ENCODE measurements around the gene SORCS2. TPM values are rescaled to one million over a fixed set of nuclear protein-coding genes. Genes with fewer than 3 reads are reported as not detected.

Gene SORCS2
- polyA plus RNA-seq, 1 donor from 2014 or later: 1.0 TPM

- H3K4me2 ChIP-seq (ENCODE audit: low read length): no peak overlapping the region
- H4K20me1 ChIP-seq (ENCODE audit: insufficient read depth): no peaks in the 10 kb centered on the region
- H2AFZ ChIP-seq (ENCODE audit: low read depth, low read length): no peak overlapping the region
- H3K9me2 ChIP-seq (ENCODE audit: insufficient read depth, low read length): no peaks in the 10 kb centered on the region
- H3K27ac ChIP-seq (ENCODE audit: low read length): no peak overlapping the region
- peaks cover 4% of the 10 kb centered on the region for H3F3A ChIP-seq (ENCODE audit: insufficient read depth, low read length, poor library complexity, severe bottlenecking)
- no peak overlapping the region for H3K4me3 ChIP-seq (ENCODE audit: low read length)
- H3K79me2 ChIP-seq (replicated peaks; ENCODE audit: insufficient read depth, low read length): no peaks in the 10 kb centered on the region
- no peak overlapping the region for H3K9ac ChIP-seq (ENCODE audit: low read length)
- TF ChIP-seq POLR2AphosphoS5 (IDR thresholded peaks at IDR 0.05) (no peak), MXI1 (conservative IDR thresholded peaks at IDR 0.05; ENCODE audit: poor library complexity, severe bottlenecking) (no peak), TAF1 (IDR thresholded peaks at IDR 0.05; ENCODE audit: low read depth) (no peak), RAD21 (conservative IDR thresholded peaks at IDR 0.05) (no peak), REST (IDR thresholded peaks at IDR 0.05; ENCODE audit: borderline replicate concordance) (no peak), EP300 (conservative IDR thresholded peaks at IDR 0.05; ENCODE audit: poor library complexity, severe bottlenecking) (no peak), CTCF (IDR thresholded peaks at IDR 0.05; ENCODE audit: poor library complexity, severe bottlenecking) (no peak), EZH2 (IDR thresholded peaks at IDR 0.05; ENCODE audit: borderline replicate concordance, insufficient read depth, low read length, poor library complexity, severe bottlenecking) (no peak), SMC3 (conservative IDR thresholded peaks at IDR 0.05; ENCODE audit: poor library complexity) (no peak)
- no peaks in the 10 kb centered on the region for H3K27me3 ChIP-seq (ENCODE audit: insufficient read depth, low read depth, low read length)
- H3K36me3 ChIP-seq (ENCODE audit: insufficient read depth, low read length): no peaks in the 10 kb centered on the region
- no peaks in the 10 kb centered on the region for H3K9me3 ChIP-seq (ENCODE audit: low read length)
Measured at GRCh38 chr4:7202411-7202810, 10.1 kb downstream of the SORCS2 start.

- no peak for TF ChIP-seq TAF1 (IDR thresholded peaks at IDR 0.05; ENCODE audit: low read depth)
- TF ChIP-seq EZH2 (IDR thresholded peaks at IDR 0.05; ENCODE audit: borderline replicate concordance, insufficient read depth, low read length, poor library complexity, severe bottlenecking): no peak
- TF ChIP-seq SMC3 (conservative IDR thresholded peaks at IDR 0.05; ENCODE audit: poor library complexity): no peak
- no peak for TF ChIP-seq EP300 (conservative IDR thresholded peaks at IDR 0.05; ENCODE audit: poor library complexity, severe bottlenecking)
- TF ChIP-seq MXI1 (conservative IDR thresholded peaks at IDR 0.05; ENCODE audit: poor library complexity, severe bottlenecking): no peak
- no peak for TF ChIP-seq RAD21 (conservative IDR thresholded peaks at IDR 0.05)
- TF ChIP-seq REST (IDR thresholded peaks at IDR 0.05; ENCODE audit: borderline replicate concordance): no peak
- TF ChIP-seq POLR2AphosphoS5 (IDR thresholded peaks at IDR 0.05): no peak
- no peak for TF ChIP-seq CTCF (IDR thresholded peaks at IDR 0.05; ENCODE audit: poor library complexity, severe bottlenecking)
- Histone ChIP-seq H4K20me1 (ENCODE audit: insufficient read depth) (no peaks in the 10 kb centered on the region), H3K9me3 (ENCODE audit: low read length) (no peaks in the 10 kb centered on the region), H3K9ac (ENCODE audit: low read length) (no peak overlapping the region), H3K79me2 (replicated peaks; ENCODE audit: insufficient read depth, low read length) (no peaks in the 10 kb centered on the region), H3K4me3 (ENCODE audit: low read length) (no peak overlapping the region), H3F3A (ENCODE audit: insufficient read depth, low read length, poor library complexity, severe bottlenecking) (peaks cover 4% of the 10 kb centered on the region), H3K36me3 (ENCODE audit: insufficient read depth, low read length) (no peaks in the 10 kb centered on the region), H3K4me2 (ENCODE audit: low read length) (no peak overlapping the region), H2AFZ (ENCODE audit: low read depth, low read length) (no peak overlapping the region), H3K27me3 (ENCODE audit: insufficient read depth, low read depth, low read length) (no peaks in the 10 kb centered on the region), H3K9me2 (ENCODE audit: insufficient read depth, low read length) (no peaks in the 10 kb centered on the region), H3K27ac (ENCODE audit: low read length) (no peak overlapping the region)
Measured at GRCh38 chr4:7204656-7205387, 12.5 kb downstream of the SORCS2 start.

Data from neural cell (in vitro differentiated cells).